NCI-H2227 treated with DMSO at 0.1 percent for 48 hours (cell line): Measurements from ENCODE around the gene TCF7L2.
"Not testable (repeated sequence)": the region's sequence is repeated elsewhere in the genome, so short reads cannot be mapped to it uniquely, and the experiment has no call there.

Experiments used
- DNase-seq: peaks from one replicate; lab custom pipeline; 2025; lab: John Stamatoyannopoulos, UW

Gene TCF7L2

DNA sequence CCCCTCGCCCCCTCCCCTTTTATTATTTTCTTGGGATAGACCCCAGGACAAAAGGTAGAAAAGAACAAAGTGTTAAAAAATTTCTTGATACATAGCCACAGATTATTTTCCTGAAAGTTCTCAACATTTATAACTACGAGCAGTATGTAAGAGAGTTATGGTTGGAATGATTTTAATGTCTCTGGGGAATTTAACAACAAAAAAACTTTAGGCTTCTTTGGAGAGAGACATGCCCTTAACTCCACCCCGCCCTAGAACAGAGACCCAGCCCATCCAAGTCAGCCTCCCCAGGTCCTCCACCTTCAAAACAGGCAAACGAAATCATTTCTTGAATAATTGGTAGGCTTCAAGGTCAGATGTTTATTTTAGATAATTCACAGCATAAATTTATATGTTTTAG lies 97.1 kb downstream of the TCF7L2 start:
- no peak for DNase-seq

DNA sequence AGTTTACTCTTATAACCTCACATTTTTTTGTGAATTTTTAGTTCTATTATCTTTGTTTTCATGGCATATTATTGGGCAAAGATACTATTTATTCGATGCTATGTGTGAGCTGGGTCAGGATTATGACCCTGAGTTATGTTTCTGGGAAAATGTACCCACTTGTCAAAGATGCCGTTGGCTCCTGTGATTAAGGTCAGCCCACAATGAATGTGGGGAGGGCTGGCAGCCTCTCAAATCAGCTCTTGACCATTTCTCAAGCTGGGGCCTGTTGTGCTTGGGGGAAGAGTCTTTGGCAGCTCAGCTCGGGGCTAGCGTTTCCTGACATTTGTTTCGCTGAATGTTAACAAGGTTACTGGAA lies 97.5 kb downstream of the TCF7L2 start:
- no peak for DNase-seq

DNA sequence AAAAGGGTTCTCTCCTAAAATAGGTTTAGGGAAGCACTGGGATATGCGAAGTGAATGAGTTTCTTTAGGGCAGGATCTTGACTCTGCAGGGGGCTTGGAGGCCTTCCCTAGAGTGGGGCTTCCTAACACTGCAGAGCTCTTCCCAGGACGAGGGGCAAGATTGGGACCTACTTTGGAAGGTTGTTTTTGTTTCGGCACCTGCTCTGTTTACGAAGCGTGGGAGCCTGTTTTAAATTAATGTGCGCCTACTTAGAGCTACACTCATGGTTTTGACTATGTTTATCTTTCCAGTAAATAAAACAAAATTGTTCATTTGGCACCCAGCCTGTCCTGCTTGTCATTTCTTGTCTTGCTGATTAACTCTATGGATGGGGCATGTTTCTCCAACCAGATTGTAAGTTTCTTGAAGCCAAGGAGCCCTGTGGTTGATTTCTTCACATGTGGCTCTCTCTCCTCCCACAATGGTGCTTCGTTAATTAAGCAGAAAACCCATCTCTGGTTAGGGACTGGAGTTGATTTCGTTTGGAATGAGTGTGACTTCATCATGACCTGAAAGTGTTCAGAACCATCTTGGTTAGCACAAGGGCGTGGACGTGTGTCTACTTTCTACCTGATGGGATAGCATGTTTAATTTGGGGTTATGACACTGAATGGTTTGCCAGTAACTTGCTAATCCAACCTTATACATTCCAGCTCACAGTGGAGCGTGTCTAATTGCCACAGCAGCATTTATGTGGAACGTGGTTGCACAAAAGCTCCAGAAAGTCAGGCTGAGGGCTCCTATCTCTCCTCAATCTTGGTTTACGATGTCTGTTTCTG lies 98.1 kb downstream of the TCF7L2 start:
- no peak for DNase-seq

DNA sequence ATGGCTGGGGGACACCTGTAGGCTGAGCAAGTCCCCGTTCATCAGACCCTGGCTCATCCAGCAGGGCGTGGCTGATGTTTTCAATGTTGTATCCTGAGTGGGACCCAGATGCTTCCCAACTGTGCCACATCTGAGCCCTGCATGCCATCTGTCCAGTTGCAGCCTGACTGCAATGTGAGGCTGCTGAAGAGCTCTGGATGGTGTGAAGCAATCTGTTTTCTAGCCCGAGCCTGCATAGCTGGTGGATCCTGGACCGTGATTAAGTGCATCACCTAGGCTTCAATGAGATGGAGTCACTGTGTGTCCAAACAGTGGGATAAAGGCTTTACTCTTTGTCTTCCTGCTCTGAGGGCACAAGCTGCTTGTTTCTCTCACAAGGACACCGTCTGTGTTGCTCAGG lies 99.8 kb downstream of the TCF7L2 start:
- DNase-seq: no peak

DNA sequence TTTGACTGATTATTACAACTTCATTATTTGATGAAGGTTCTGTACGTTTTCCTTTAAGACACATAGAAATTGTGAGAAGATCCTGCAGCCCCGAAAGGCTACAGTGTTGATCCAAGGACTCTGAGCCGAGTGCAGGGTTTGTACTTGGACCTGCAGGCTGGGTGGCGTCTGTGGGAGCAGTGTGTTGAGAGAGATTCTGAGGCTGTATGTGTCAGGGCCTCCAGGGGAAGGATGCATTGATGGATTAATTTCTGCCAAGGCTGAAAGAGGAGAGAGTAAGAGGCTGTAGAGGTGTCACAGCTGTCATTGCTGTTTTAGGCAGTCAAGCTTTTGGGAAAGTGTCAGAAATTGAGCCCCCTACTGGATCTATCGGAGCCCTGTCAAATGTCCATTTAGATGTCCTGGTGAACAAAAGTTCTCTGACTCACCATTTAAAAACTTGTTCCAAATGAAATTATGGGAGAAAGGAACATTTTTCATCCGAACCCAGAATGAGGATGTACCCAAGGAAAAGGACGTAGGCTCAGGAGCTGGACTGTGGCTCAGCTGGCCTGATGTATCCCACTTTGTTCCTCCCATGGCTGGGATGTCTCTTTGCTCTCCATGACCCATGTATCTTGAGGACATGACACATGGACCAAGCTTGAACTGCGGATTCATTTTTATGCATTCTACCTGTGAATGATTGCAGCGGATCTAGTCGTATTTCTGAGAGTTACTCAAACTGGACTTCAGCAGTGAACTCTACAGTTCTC lies 102.2 kb downstream of the TCF7L2 start:
- DNase-seq: no peak

DNA sequence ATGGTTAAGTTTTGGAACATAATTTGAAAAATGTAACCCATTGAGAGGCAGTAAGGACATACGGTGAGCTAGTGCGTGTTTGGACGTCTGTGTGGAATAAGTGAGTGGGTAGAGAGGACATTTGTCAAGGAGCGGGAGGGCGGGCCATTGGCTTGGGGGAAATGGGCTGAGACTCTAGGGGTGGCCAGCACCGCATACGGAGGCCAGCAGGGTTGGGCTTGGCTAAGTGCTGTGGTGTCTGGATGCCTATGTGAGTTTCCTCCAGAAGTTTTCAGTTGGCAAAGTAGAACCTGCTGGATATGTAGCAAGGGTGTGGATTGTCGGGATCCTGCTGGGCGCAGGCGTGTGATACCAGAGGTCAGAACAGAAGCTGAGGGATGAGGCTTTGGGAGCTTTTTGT lies 103.0 kb downstream of the TCF7L2 start:
- DNase-seq: no peak

DNA sequence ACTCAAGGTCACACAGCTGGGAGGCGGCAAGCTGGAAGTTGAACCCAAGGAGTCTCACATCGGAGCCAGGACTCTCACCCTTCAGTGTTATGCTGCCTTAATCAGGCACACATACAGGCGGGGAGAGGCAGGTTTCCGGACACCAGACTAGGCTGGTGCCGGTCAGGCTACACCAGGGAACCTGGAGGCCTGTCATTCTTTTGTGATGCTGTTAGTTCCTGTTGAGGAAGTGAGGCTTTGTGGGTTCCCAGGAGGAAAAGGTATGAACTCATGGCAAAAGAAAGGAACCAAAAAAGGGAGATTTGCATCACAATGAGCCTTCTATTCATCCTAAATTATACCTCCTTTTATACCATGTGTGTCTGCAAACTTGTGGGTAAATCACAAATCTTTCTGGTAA lies 103.8 kb downstream of the TCF7L2 start:
- DNase-seq: no peak

DNA sequence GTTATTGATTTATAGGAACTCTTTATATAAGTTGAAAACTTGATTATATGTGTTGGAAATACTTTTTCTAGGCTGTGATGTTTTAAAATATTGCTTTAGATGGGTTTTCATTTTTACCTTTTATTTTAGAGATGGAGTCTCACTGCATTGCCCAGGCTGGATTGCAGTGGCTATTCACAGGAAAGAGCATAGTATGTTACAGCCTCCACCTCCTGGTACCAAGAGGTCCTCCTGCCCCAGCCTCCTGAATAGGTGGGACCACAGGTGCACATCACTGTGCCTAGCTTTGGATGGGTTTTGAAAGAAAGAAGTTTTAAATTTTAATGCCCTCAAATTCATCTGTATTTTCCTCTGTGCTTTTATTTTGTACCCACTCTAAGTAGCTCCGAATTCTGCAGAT lies 105.4 kb downstream of the TCF7L2 start:
- no peak for DNase-seq

DNA sequence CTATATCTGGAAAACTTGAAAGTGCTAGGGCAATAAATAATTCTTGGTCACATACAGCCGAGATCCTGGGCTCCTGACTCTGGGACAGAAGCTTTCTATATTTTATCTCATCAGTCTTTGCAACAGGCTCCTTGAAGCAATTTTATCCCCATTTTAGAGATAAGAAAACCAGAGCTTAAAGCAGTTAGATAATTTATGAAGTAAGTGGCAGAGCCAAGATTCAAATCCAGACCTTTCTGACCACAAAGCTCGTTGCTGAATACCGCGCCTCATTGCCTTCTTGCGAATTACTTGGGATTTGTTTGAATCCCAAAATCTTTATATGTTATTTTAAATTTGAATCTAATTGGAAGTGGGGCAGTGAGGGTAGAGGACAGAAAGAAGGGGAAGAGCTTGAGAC lies 106.0 kb downstream of the TCF7L2 start:
- DNase-seq: no peak

DNA sequence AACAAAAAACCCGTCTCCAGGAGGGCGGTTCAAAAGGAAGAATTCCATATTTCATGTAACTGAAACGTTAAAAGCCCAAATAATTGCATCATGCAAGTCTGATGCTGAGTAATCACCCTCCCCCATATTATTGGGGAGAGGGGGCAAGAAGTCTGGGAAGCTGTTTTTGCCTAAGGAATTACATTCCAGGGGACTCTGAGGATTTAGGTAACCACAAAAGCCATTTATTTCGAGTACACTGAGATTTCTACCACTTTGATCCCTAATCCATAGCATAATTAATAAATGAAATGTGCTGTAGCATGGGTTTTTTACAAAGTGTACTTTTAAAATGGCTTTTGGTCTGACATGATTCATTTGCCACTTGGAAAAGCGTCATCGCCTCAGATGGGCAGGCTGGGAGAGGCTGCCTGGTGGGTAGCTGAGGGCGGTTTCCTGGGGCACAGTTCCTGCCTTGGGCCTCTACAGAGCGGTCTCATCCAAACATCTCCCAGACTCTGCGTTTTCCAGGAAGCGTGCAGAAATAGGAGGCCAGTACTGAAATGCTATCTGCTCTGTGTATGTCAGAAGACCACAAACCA lies 106.5 kb downstream of the TCF7L2 start:
- no peak for DNase-seq

DNA sequence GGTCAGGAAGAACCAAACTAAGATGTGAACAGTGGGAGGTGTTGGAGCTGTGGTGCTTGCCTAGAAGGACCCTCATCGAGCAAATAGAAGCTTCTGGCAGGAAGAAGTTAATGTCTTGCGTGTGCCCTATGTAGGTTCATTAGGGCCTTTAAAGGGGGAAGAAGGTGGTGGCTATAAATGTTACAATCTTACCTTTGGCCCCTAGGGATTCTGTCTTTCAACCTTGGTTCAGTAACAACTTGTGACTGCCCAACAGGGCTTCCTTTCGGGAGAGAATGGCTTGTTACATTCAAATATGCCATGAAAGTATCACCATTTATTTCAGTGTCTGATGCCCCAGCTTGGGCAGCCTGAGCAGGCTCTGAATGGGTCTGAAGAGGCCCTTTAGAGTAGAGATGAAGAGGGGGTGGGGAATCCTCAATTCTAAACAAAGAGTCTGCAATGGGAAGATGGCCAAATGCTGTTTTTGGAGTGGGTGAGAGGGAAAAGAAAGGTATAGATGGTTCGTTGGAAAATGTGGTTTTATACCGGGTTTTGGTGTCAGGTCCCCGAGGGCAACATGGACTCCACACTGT lies 108.0 kb downstream of the TCF7L2 start:
- DNase-seq: peak; percentile 20

DNA sequence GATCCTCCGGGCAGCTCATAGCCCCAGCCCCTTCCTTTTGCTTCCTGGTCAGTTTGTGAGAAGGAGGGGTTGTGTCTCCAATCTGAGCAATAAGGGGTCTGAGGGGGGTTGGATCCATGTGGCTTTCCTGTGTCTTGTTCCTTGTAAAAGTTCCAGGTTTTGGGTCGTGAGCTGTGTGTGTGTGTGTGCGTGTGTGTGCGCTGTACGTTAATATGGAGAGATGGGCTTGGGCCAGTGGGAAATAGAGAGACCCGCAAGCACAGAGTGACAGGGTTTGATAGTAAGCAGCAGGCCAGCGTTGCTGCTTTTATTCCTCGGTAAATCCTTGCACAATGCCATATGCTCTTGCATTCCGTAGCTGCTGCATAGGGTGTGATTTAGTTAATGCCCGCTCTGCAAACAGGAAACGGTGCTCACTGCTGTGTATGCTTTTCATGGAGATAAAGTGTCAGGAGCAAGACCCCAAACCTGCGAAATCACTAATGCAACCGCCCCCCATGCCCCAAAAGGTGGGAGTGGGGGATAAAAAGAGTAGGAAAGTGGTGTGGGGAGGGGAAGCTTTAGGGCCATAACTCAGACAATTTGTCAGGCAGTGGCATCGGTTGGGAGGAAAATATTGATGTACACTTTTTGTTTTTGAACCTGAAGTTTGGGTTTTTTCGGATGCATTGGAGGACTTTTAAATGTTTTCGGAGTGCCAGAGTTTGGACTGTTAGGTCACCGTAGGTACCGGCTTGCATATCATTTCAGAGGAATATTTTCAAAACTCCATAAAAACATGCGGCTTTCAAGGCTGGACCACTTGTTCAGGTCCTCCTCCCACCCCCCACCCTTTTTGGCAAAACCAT lies 108.7 kb downstream of the TCF7L2 start:
- DNase-seq: peak; percentile 21

DNA sequence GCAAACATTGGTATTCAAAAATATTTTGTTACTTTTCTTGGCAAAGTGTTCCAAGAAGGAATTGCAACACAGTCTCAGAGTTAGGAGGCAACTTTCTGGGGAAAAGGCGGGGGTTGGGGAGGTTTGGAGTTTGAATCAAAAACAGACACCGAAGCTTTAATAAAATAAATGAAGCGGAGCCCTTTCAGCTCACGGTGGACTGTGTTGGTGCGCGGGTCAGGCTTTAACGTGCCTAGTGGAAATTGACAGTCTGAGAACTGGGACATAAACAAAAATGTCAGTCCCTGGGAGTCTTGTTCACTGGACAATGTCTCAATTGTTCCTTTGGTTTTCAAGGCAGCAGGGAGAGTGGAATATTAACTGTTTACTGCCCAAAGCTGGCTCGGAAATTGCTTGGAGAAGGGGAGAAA lies 109.3 kb downstream of the TCF7L2 start:
- DNase-seq: no peak

DNA sequence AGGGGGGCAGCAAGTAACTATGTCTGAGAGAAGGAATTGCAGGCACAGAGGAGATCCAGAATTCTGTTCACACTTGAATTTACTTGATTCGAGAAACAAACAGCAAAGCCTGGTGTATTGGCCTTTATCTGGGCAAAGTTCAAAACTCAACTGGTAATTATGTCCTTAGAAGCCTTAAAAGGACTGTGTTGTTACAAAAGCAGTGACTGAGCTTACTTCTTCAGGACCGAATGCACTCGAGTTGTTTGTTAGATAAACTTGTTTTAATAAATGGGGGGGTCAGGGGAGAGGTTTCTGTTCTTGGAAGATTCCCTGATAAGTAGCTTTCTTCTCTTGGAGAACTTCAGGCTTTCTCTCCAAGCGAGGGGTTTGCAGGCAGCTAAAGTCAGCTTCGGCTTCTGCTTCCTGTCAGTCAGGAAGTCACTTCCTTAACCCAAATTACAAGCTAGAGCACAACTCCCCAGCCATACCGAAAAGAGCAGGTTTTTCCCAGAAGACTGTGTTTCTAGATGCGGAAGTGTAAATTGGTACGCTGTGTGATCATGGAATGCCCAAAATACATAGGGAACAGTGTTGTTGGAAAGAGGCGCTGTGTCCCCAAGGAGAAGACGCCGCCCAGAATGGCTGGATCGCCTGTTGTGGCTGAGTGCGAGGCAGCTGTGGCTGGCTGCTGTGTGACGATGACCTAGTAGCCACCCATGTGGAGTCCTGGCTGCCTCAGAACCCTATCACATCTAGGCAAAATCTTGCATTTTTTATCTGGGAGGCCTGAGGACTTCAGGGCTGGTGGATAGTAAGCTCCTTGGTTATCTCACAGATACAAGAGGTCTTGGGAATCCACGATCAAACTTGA lies 110.4 kb downstream of the TCF7L2 start:
- peak; percentile 19 for DNase-seq

DNA sequence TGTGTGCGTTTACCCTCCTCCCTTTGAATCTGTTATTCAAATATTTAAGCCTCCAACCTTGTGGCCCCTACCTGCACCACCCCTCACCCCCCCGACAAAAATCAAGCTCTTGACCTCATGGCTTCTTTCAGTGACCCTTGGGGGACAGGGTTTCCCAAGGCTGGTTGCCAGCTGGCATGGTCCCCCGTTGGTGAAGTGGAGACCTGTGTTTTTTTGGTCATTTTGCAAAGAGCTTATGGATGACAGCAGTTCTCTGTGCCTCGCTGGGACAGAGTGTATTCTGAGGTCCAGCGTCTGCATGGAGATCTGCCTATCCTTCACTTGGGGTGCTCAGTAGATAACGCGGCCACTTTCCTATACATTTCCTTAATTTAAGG lies 111.0 kb downstream of the TCF7L2 start:
- DNase-seq: no peak

DNA sequence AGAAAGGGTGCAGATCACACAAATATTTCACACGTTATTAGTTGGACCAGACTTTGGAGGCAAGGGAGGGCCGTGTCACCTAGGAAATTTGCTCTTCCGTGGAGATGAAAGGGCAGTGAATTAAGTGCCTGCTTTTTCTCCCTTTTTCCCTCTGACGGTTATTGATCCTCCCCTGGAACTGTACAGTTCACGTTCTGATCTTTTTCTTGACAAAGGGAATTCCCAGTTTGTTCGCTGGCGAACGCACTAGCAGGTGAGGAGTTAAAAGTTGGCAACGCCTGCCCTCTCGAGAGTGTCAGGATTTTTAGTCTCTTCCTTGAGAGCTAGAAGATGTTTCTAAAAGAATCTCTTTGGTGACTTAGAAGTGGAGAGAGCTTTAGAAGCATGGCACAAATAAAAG lies 111.5 kb downstream of the TCF7L2 start:
- DNase-seq: no peak

DNA sequence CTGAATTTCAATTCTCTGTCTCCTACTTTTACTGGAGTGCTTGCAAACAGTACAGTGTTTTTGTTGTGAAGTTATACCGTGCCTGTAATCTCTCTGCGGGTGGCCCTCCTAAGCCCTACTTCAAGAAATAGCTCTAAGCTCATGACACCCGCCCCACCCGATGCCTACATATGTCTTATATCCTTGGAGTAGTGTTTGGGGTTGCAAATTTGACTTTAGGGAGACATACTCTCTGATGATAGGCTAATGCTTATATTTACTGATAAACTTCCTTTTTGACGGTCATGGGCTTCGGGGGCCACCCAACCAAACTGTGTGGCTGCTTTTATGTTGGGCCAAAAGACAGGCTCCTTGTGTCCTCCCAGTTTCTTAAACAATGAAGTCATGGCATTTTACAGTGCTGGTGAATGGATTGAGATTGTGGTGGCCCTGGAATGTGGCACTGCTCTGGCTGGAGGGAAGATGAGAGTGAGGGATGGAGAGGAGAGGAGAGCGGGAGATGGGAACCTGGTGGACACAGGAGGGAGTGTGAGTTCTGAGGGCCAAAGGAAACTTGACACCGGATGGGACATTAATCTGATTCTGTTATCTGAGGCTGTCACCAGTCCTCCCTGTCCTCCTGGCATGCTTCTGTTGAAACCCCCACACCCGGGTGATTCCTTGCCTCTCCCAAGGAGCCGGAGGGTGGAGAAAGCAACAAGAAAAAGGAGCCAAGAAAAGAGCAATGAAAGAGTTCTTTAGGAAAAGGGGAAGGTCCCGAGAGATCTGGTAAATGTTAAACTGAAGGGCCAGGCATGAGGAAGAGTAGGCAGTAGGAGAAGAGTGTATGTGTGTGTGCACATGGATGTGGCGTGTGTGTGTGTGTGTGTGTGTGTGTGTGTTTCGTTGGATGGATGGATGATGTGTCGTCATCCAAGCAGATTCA lies 113.3 kb downstream of the TCF7L2 start:
- DNase-seq: no peak

DNA sequence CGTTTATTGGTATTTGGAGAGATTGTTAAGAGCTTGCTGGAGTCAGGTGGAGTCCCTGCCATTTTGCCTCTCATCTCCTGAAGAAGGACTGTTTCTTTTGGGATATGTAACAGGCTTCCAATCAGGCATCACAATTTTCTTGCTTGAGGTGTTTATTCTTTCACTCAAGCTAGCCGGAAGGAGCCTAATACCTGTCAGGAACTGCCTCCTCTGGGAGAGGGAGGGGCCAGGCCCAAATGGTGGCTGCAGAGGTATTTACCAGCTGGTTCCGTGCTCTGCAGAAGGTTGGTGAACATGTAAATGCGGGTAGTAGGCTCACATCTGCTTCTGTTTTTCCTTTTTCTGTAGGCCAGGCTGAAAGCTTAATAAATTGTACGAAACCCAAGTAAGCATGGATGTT lies 114.0 kb downstream of the TCF7L2 start:
- no peak for DNase-seq

DNA sequence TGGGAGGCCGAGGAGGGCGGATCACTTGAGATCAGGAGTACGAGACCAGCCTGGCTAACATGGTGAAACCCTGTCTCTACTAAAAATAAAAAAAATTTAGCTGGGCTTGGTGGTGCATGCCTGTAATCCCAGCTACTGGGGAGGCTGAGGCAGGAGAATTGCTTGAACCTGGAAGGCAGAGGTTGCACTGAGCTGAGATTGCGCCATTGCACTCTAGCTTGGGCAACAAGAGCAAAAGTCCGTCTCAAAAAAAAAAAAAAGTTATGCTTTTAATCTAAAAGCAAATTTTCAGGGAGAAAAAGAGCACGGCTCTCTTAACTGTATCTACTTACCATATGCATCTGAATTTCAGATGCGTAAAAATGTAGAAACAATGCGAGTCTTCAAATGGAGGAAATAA lies 116.1 kb downstream of the TCF7L2 start:
- DNase-seq: not testable (repeated sequence)
